T-helper 9 cell (primary cell): ENCODE data around the gene LATS2.
"Not testable (repeated sequence)": the region's sequence is repeated elsewhere in the genome, so short reads cannot be mapped to it uniquely, and the experiment has no call there.

Experiments used
- DNase-seq: peaks from one replicate; pipeline ENCODE4 v3.0.0-alpha.2; 2020

The LATS2 gene

DNA sequence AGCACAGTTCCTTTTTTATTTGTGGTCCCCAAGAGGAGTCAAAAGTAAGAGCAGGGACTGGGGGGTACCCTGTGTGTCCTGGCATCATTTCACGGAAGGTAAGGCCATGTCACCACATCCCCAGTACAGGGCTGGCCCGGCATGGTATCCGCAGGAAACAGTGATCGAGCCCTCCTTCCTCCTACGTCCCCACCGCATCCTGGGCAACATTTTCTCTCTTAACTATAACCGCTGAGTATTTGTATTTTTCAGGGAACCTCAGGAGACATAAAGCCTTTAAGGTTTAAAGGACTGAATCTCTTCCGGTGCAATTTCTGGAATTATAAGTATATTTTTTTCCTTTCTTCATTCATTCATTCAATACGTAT is 13.6 kb upstream of the LATS2 start:
- no peak for DNase-seq

DNA sequence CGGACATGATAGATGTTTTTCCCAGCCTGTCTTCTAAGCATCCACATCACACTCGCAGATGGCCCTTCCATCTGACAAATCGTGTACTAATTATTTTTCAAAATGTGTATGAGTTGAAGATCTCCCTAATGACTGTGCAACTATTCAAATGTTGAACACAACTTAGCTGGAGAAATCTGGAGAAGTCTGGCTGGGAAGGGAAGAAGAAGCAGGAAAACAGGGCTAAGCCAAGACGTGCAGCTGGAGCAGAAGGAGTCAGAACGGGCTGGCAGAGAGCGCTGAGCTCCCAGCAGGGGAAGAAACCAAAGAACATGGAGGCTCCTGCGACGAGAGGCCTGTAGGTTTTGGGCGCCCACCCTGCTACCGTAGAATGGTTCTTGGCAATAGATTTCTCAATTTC is 13.2 kb upstream of the LATS2 start:
- no peak for DNase-seq

DNA sequence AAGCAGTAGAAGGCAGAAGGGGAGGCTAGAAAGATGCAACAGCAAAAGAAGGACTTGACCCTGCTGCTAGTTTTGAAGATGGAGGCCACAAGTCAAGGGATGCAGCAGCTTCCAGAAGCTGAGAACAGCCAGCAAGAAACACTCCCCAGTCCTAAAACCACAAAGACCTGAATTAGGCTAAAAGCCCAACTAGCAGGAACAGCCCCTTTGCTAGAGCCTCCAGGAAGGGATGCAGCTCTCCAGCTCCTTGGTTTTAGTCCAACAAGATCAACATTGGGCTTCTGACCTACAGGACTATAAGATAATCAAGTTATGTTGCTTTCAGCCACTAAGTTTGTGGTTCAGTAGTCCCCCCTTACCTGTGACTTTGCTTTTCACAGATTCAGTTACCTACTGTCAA is 10.5 kb upstream of the LATS2 start:
- DNase-seq, result no peak

DNA sequence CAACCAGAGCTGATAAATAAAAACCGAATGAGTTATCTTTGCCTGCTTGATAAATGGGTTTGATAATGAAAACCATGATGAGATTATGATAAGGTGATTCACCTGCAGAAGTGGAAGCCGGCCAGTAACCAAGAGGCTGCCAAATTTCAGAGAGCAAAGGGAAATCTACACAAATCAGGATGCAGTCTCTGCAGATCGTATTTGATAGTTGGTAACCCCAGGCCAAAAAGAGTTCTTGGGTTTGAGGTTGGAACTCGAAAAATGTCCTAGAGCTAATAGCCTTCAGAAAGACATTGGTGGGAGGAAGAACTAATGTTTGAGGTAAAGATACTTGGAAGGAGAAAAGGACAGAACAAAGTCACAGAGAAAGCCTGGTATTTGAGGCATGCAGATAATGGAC is 9.6 kb upstream of the LATS2 start:
- DNase-seq, result no peak

DNA sequence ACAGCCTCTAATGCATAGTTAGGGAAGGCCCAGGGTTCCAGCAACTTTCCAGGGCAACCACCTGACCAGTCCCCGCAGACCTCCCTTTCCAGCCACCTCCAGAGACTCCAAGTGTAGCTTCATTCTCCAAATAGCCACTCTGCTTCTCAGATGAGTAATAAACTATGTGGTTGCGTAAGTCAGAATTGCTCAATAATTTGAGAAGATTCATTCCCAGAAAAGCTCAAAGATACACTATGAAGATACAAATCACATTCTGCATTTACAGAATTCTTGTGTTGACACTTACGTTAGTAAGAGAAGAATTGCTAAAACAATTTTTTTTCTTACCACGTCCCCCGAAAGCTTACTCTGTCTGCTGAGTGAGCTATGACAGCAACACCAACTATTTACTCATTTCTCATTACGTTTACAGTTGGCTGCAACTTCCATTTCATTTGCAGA is 8.2 kb upstream of the LATS2 start:
- DNase-seq, result no peak

DNA sequence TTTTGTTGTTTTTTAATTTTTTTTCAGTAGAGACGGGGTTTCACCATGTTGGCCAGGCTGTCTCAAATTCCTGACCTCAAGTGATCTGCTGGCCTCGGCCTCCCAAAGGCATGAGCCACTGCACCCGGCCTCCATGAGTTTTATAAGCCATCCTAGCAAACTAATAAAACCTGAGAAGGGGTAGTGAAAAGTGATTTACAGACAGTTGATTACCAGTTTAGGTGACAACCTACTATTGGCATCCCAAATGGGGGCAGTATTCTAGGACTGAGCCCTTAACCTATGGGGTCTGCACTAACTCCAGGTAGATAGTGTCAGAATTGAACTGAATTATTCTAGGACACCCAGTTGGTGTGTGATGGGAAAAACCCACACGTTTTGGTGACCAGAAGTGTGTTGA is 6.5 kb upstream of the LATS2 start:
- no peak for DNase-seq

GRCh38 chr13:21066946-21067345 is 5.6 kb upstream of the LATS2 start:
- DNase-seq, result no peak

DNA sequence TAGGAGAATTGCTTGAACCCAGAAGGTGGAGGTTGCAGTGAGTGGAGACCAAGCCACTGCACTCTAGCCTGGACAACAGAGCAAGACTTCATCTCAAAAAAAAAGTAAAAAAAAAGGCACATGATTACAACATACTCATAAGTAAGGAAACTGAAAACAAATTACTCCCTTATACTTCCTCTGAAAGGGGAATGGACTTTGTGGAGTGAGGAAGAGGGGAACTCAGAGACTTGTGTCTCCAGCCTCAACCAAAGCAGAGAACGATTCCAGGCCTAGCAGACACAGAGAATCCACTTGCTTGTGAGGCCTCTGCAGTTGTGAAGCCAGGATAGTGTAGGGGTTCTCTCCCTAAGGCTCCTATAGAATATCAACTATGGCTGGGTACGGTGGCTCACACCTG is 4.3 kb upstream of the LATS2 start:
- DNase-seq, result no peak

GRCh38 chr13:21063031-21063430 is 1.6 kb upstream of the LATS2 start:
- no peak for DNase-seq

DNA sequence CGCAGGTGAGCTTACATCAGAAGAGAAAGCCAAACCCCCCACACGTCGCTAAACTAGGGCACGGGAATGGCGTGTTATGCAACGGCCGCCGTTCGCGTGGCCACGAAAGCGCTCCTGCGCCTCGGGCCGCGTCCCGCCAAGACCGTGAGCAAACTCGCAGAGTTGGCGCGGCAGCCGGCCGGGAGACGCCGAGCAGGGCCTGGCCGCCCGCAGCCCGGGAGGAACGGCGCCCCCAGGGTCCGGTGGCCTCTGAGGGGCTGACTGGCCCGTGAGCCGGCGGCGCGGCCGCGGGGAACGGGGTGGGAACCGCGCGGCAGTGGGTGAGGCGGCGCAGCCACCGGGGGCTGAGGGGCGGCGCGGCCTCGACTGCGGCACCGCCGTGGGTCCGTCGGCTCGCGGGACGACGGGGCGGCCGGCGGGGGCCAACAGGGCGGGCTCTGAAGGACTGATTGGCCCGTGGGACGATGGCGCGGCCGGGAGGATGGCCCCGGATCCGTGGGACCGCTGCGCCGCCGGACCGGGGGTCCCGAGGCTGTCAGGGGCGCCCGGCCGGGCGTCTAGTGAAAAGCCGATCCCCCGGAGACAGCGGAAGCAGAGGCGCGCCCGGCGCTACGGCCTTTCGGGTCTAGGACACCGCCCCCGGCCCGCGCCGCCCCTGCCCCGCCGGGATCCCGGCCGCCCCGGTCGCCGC is 903 bp downstream of the LATS2 start:
- DNase-seq, result no peak

DNA sequence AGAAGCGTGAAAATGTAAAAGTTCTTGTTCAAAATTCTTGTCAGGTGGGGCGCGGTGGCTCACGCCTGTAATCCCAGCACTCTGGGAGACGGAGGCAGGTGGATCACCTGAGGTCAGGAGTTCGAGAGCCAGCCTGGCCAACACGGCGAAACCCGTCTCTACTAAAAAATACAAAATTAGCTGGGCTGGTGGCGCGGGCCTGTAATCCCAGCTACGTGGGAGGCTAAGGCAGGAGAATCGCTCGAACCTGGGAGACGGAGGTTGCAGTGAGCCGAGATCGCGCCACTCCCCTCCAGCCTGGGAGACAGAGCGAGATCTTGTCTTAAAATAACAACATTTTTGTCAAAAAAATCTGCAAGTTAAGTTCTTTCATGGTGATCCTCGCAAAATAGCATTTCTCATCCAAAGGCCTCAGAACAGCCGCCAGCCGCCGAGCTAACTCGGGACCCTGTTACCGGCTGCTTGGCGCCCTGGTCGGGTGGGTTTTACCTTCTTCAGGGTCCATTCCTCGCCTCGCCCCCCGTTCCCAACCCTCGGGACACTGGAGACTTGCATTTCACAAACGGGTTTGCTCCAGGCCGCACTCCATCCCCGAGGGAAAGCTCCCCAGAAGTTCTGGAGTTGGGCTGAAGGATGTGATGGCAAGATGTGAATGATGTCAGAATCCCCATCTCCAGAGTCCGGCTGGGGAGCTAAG is 1.6 kb downstream of the LATS2 start:
- DNase-seq, result no peak

GRCh38 chr13:21058361-21058760 is 3.0 kb downstream of the LATS2 start:
- DNase-seq, result no peak

DNA sequence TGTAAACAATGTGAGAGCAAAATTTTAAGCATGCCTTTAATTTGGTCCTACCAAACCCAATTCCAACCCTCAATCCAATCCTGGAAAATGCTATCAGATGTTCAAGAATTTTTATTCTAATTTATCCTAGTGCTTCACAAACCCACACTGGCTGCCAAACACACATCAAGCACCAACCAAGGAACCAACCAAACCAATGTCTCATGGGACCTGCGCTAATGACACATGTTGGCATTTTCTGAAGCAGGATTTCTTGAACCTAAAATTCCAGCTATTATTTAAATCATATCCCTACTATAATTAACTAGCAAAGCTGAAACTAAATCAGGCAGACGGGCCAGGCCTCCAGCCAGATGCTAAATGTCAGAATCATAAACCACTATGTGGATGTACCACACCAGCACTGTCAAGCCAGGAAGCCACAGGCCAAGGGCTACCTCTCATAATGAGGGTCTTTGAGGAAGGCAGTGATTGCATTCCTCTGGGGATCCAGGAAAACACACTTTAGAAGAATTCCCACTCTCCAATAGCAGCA is 5.8 kb downstream of the LATS2 start:
- DNase-seq, result no peak

GRCh38 chr13:21055016-21055415 is 6.4 kb downstream of the LATS2 start:
- no peak for DNase-seq

GRCh38 chr13:21054313-21054712 is 7.1 kb downstream of the LATS2 start:
- no peak for DNase-seq

GRCh38 chr13:21053231-21053630 is 8.2 kb downstream of the LATS2 start:
- DNase-seq, result no peak

- no peak for DNase-seq
Observed at GRCh38 chr13:21051675-21052074, 9.7 kb downstream of the LATS2 start.

DNA sequence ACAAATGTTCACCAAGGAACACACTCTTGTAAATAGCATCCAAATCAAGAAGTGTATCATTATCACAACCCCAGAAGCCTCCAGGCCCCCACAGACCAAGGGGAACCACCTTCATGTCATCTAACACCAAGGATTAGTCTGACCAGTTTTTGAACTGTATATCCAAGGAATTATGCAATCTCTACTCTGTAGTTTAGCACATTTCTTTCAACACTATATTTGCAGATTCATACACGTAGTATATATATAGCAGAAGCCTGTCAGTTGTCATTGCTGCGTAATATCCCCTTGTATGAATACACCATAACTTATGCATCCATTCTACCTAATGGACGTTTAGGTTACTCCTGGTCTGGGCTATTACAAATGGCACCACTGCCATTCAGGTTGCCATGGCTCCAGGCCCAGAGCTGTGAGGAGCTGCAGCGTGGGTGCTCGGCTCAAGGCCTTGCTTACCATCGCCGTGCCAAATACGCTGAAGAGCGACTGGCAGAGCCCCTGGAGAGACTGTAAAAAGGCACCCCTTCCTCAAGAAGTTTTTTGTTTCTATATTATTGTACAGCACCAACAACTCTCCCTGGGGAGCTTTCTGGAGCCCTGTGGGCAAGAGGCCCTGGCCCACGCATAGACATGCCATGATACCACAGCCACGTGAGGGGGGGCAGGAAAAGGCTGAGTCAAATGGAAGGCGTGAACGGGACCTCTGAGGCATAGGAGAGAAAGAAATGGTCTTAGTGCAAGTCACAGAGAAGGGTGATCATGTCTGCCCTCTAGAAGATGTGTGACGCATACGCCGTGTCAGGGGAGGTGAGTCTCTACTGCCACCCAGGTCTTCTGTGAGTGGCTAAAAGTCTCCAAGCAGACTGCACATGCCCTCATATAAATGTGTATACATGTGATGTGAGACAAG is 10.8 kb downstream of the LATS2 start:
- DNase-seq, result no peak

GRCh38 chr13:21049731-21050130 is 11.7 kb downstream of the LATS2 start:
- not testable (repeated sequence) for DNase-seq

DNA sequence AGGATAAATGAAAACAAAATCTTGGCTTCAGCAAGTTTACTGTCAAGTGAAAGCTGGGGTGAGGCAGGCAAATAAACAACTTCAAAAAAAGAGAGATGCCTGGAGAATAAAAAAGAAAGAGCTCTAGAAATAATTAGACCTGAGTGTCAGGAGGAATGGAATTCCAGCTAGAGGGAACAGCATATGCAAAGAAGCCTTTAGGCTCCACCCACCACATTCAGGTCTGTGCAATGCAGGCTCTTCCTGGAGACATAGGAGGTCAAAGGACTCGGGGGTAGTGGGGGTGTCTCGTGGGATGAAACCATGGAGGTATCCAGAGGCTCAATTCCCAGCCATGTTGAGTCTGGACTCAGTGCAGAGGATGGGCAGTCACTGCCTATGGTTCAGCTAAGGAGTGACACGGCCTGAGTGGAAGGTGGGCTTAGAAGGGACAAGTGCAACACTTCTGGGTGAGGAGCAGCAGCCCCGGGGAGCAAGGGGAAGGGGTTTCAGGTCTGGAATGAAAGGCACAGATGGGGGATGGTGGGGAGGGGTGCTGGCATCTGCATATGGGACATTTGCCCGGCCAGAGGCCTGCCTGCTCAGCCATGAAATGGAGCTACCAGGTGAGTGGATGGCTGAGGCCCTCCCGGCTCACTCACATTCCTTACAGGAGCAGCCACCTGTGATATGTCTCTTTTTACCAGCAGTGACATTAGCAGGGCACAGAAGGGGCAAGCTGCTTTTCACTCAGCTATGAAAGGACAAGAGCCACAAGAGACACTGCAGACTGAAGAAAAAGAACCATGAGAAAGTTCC is 12.3 kb downstream of the LATS2 start:
- DNase-seq, result no peak

DNA sequence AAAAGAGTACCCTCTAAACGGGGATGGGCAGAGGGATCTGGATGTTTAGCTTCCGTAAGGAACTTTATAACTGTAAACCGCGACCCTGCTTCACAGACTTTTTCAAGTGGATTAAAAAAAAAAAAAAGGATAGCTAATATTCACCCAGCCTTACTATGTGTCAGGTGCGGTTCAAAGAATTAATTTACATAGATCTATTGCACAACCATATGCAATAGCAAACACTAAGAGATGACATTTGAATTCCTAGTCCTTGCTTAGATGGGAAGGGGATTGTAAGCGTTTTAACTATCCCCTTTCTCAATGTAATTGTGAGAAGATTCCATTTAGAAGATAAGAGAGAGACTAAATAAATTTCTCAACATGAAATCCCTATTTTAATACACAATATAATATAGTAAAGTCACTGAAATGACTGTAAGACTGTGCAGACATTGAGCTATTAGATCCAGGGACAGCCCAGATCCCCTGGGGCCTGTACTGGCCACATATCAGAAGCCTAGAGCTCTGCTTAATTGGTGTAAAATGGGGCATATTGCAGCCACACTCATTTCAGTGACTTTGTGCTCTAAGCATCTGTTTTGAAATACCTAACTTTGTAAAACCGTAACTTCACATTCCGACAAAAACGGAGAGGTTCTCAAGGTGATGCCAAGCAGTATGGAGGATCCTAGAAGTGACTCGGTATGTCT is 13.6 kb downstream of the LATS2 start:
- DNase-seq, result no peak

DNA sequence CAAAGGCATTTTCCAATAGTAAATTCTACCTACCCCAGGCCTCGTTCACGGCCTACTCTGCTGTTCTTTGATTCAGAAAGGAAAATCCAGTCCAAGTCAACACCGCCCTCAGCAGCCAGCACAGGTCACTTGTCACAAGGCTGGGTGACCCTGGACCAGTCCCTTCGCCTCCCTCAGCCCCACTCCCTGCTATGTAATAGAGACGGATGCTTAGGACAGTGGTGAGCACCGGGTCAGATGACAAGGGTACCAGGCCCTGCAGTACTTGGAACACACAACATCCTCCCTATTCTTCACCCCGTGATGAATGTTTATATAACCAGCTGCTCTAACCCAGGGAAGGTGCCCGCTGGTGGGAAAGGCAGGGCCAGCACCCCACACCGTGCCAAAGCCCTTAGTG is 14.3 kb downstream of the LATS2 start:
- no peak for DNase-seq
